Panc1 (cell line): ENCODE results near the gene SMIM27. TPM values are rescaled to one million over a fixed set of nuclear protein-coding genes. Genes with fewer than 3 reads are reported as not detected.

Experiments used
- ATAC-seq: fragments of 200-7000 bp; cut with Tn5 transposase; 2 replicates; pipeline ENCODE4 v1.9.1; 2020; ENCODE audit warnings: mild to moderate bottlenecking, moderate library complexity
- BruUV-seq: library from RNA; stranded (reverse); fragments of 400-500 nt; replicated peaks from 2 replicates; lab custom pipeline; 2021; lab: Mats Ljungman, UMichigan
- CTCF ChIA-PET: fragments of 300-600 bp; sonication (Branson Sonifier 250); formaldehyde crosslinking; loops from one replicate; lab custom pipeline; 2022; ENCODE audit warnings: antibody characterized with exemption; lab: Charles Lee
- POLR2A ChIA-PET: fragments of 300-600 bp; sonication (Branson Sonifier 250); formaldehyde crosslinking; loops from one replicate; lab custom pipeline; 2022; ENCODE audit warnings: antibody characterized with exemption; lab: Charles Lee
- DNase-seq: peaks from one replicate; pipeline ENCODE4 v3.0.0-alpha.2; 2010; ENCODE audit warnings: low read depth, low spot score
- H3K27ac ChIP-seq: 2 replicates; pipeline ENCODE4 v1.5.1; 2011; ENCODE audit warnings: mild to moderate bottlenecking, low read length, inconsistent platforms
- H3K27me3 ChIP-seq: fragments of 200-500 bp; sonication (Bioruptor generic); 2 replicates; pipeline ENCODE4 v1.6.0; 2014; ENCODE audit warnings: low read length, inconsistent platforms; ENCODE audit not compliant: control insufficient read depth, insufficient read depth
- H3K36me3 ChIP-seq: fragments of 200-500 bp; sonication (Bioruptor generic); 2 replicates; pipeline ENCODE4 v1.5.1; 2014; ENCODE audit warnings: inconsistent platforms, mild to moderate bottlenecking, low read length, moderate library complexity; ENCODE audit not compliant: control insufficient read depth, insufficient read depth
- H3K4me1 ChIP-seq: 2 replicates; pipeline ENCODE4 v1.5.1; 2011; ENCODE audit warnings: inconsistent platforms, mild to moderate bottlenecking, low read length, moderate library complexity; ENCODE audit not compliant: control insufficient read depth, insufficient read depth
- H3K4me3 ChIP-seq, 2 experiments: 2 replicates each; pipeline ENCODE4 v1.5.1; 2011 to 2012; ENCODE audit warnings: low read depth in 2 of 2, low read length in 2 of 2, mild to moderate bottlenecking in 2 of 2, inconsistent platforms in 1 of 2, moderate library complexity in 1 of 2
- H3K9me3 ChIP-seq: fragments of 200-500 bp; sonication (Bioruptor generic); 2 replicates; pipeline ENCODE4 v1.5.1; 2014; ENCODE audit warnings: low read depth, mild to moderate bottlenecking, inconsistent platforms, low read length, moderate library complexity; ENCODE audit not compliant: control insufficient read depth, insufficient read depth
- CTCF ChIP-seq: fragments of 450-650 bp; IDR thresholded peaks from 2 replicates; pipeline ENCODE4 v1.5.1; 2017; ENCODE audit warnings: mild to moderate bottlenecking
- POLR2AphosphoS5 ChIP-seq: IDR thresholded peaks from 2 replicates; pipeline ENCODE4 v1.6.1; 2012; ENCODE audit warnings: mild to moderate bottlenecking, low read depth, low read length, moderate library complexity
- REST ChIP-seq, 2 experiments: IDR thresholded peaks; 2 replicates each; pipeline ENCODE4 v1.6.1; 2011 to 2012; ENCODE audit warnings: low read depth in 2 of 2, control low read depth in 1 of 2, low read length in 1 of 2, mild to moderate bottlenecking in 1 of 2, moderate library complexity in 1 of 2; ENCODE audit not compliant: insufficient read depth in 1 of 2
- SIN3A ChIP-seq: IDR thresholded peaks from 2 replicates; pipeline ENCODE4 v1.6.1; 2012; ENCODE audit warnings: low read depth, mild to moderate bottlenecking, low read length, moderate library complexity, borderline replicate concordance; ENCODE audit not compliant: insufficient read depth
- TCF7L2 ChIP-seq: IDR thresholded peaks from 2 replicates; pipeline ENCODE4 v1.6.1; 2011; ENCODE audit warnings: mild to moderate bottlenecking, low read depth, low read length, inconsistent platforms
- in situ Hi-C: cut with HindIII; loops from 2 replicates; pipeline ENCODE4 v1.10.0; 2016; ENCODE audit warnings: low sequenced_read_pairs, low pct_unique_long_range_greater_than_20kb
- intact Hi-C: fragments of 100-400 bp; cut with micrococcal nuclease; formaldehyde crosslinking; loops from one replicate; pipeline ENCODE4 v1.10.0; 2022; ENCODE audit not compliant: unreplicated experiment
- total RNA-seq: library from RNA; stranded (reverse); gene quantifications from one replicate; pipeline ENCODE4 v1.2.1, GENCODE V29; 2021; ENCODE audit not compliant: unreplicated experiment

The SMIM27 gene
- total RNA-seq, 1 experiment from 2014 or later, result 14.3 TPM

GRCh38 chr9:32566770-32567169 is 14.6 kb downstream of the SMIM27 start:
- CTCF ChIA-PET, result no interaction called here
- Histone ChIP-seq H3K36me3 (no peaks in the 10 kb centered on the region), H3K4me3 (no peak overlapping the region), H3K4me1 (peaks cover 11% of the 10 kb centered on the region; the same call in 1 of the 2 replicates), H3K27ac (no peak overlapping the region), H3K9me3 (no peaks in the 10 kb centered on the region), H3K27me3 (no peaks in the 10 kb centered on the region)
- POLR2A ChIA-PET, result interaction anchor here (0.6 kb wide), 1 partner anchor 433 kb away, joined by 4 read pairs; no protein-coding TSS in a partner anchor
- no peak for TF ChIP-seq POLR2AphosphoS5
- TF ChIP-seq SIN3A, result no peak
- no peak for TF ChIP-seq CTCF
- TF ChIP-seq TCF7L2, result no peak
- no peak for TF ChIP-seq REST (IDR thresholded peaks at IDR 0.05; ENCODE audit: insufficient read depth in 1 of 2, low read depth in 2 of 2, low read length in 1 of 2)
- intact Hi-C loops (no loop called here), in situ Hi-C loops (loop anchor here (25.0 kb wide), 1 partner anchor 396 kb away; no protein-coding TSS in a partner anchor)
- DNase-seq, result no peak
- 0 out of 2 replicates have a peak, but pooled peaks have one; percentile 21 for ATAC-seq
- no TSS peak for BruUV-seq

GRCh38 chr9:32570262-32570661 is 18.1 kb downstream of the SMIM27 start:
- POLR2A ChIA-PET, result no interaction called here
- Histone ChIP-seq H3K36me3 (peaks cover 2% of the 10 kb centered on the region; the same call in 1 of the 2 replicates), H3K27ac (no peak overlapping the region), H3K4me1 (peaks cover 14% of the 10 kb centered on the region; the same call in 1 of the 2 replicates), H3K4me3 (no peak overlapping the region), H3K9me3 (no peaks in the 10 kb centered on the region), H3K27me3 (no peaks in the 10 kb centered on the region)
- ATAC-seq (no peak), DNase-seq (no peak)
- intact Hi-C loops, result loop anchor here (10.0 kb wide), 1 partner anchor 125 kb away; no protein-coding TSS in a partner anchor
- in situ Hi-C loops, result loop anchor here (25.0 kb wide), 1 partner anchor 392 kb away; no protein-coding TSS in a partner anchor
- TF ChIP-seq REST (IDR thresholded peaks at IDR 0.05; ENCODE audit: insufficient read depth in 1 of 2, low read depth in 2 of 2, low read length in 1 of 2) (no peak), POLR2AphosphoS5 (no peak), TCF7L2 (no peak), SIN3A (no peak), CTCF (no peak)
- CTCF ChIA-PET, result no interaction called here
- BruUV-seq, result no TSS peak
